ENCODE measurements around the gene CAMK1G. TPM values are rescaled to one million over a fixed set of nuclear protein-coding genes. Genes with fewer than 3 reads are reported as not detected.
A peak's percentile ranks its signal among the peaks of the same experiment; 100 is the strongest.

The CAMK1G gene
- polyA plus RNA-seq, 1 of the 3 experiments (the other 2 are of a cell fraction), result 15.1 TPM

GRCh38 chr1:209634005-209634737 is 50.7 kb downstream of the CAMK1G start:
- H2AFZ ChIP-seq (ENCODE audit: low read depth), result no peak overlapping the region
- no peaks in the 10 kb centered on the region for H3K9me2 ChIP-seq
- peak overlapping the region in 1 of 2 experiments; percentile 23; a peak in 1 of 4 replicates for H3K27ac ChIP-seq (ENCODE audit: low read depth in 2 of 2, low read length in 1 of 2)
- ChIA-PET CTCF (interaction anchor here (1.0 to 2.5 kb wide), 4 partner anchors 14 to 65 kb away, joined by 3 to 9 read pairs (median 5); no protein-coding TSS in a partner anchor), POLR2A (no interaction called here)
- H3K4me3 ChIP-seq (ENCODE audit: low read depth in 2 of 2, low read length in 1 of 2), result no peak overlapping the region
- H4K20me1 ChIP-seq (ENCODE audit: insufficient read depth), result no peaks in the 10 kb centered on the region
- no peaks in the 10 kb centered on the region for H3F3A ChIP-seq (replicated peaks; ENCODE audit: insufficient read depth)
- no peak overlapping the region for H3K9ac ChIP-seq
- DNase-seq, result no peak
- no peaks in the 10 kb centered on the region for H3K4me1 ChIP-seq (ENCODE audit: control insufficient read depth in 1 of 2, insufficient read depth in 2 of 2, low read depth in 1 of 2, low read length in 1 of 2)
- no peak for TF ChIP-seq RAD21 (IDR thresholded peaks at IDR 0.05; ENCODE audit: low read length)
- TF ChIP-seq EZH2phosphoT487 (IDR thresholded peaks at IDR 0.05; ENCODE audit: borderline replicate concordance, low read depth), result no peak
- TF ChIP-seq SMC3 (IDR thresholded peaks at IDR 0.05; ENCODE audit: low read depth, low read length), result no peak
- H3K4me2 ChIP-seq, result no peak overlapping the region
- no peaks in the 10 kb centered on the region for H3K79me2 ChIP-seq (ENCODE audit: insufficient read depth)
- no peaks in the 10 kb centered on the region for H3K27me3 ChIP-seq (ENCODE audit: insufficient read depth)
- H3K9me3 ChIP-seq, result no peaks in the 10 kb centered on the region
- WGBS (ENCODE audit: low lambda C conversion rate), result 85% methylated on average over 8 of the region's 20 CpGs
- H3K36me3 ChIP-seq (replicated peaks in 1 of 2; ENCODE audit: control insufficient read depth in 1 of 2, insufficient read depth in 2 of 2, low read length in 1 of 2), result peaks cover 0 to 13% of the 10 kb centered on the region in 2 experiments

- Histone ChIP-seq H3K9me3 (no peaks in the 10 kb centered on the region), H3K27ac (ENCODE audit: low read depth in 2 of 2, low read length in 1 of 2) (no peak overlapping the region), H3K4me2 (no peak overlapping the region), H4K20me1 (ENCODE audit: insufficient read depth) (no peaks in the 10 kb centered on the region), H3K27me3 (ENCODE audit: insufficient read depth) (no peaks in the 10 kb centered on the region), H3K9me2 (no peaks in the 10 kb centered on the region), H3K4me1 (ENCODE audit: control insufficient read depth in 1 of 2, insufficient read depth in 2 of 2, low read depth in 1 of 2, low read length in 1 of 2) (no peaks in the 10 kb centered on the region), H3K79me2 (ENCODE audit: insufficient read depth) (no peaks in the 10 kb centered on the region), H3K9ac (no peak overlapping the region), H3K4me3 (ENCODE audit: low read depth in 2 of 2, low read length in 1 of 2) (no peak overlapping the region), H3F3A (replicated peaks; ENCODE audit: insufficient read depth) (no peaks in the 10 kb centered on the region), H3K36me3 (replicated peaks in 1 of 2; ENCODE audit: control insufficient read depth in 1 of 2, insufficient read depth in 2 of 2, low read length in 1 of 2) (peaks cover 0 to 13% of the 10 kb centered on the region in 2 experiments), H2AFZ (ENCODE audit: low read depth) (no peak overlapping the region)
- WGBS (ENCODE audit: low lambda C conversion rate), result 84% methylated on average over 5 of the region's 5 CpGs
- DNase-seq, result no peak
- TF ChIP-seq GATA2 (CRISPR knock-in tag; IDR thresholded peaks at IDR 0.05) (no peak), FOSL2 (IDR thresholded peaks at IDR 0.05; ENCODE audit: borderline replicate concordance, low read depth) (no peak), FOXJ3 (CRISPR knock-in tag; IDR thresholded peaks at IDR 0.05) (no peak), GABPA (IDR thresholded peaks at IDR 0.05; ENCODE audit: low read depth) (no peak), PBX3 (IDR thresholded peaks at IDR 0.05) (no peak), USF1 (IDR thresholded peaks at IDR 0.05; ENCODE audit: borderline replicate concordance, low read depth) (no peak), REST (IDR thresholded peaks at IDR 0.05; ENCODE audit: low read depth, low read length) (no peak), MXI1 (IDR thresholded peaks at IDR 0.05; ENCODE audit: low read depth, low read length) (no peak)
- ChIA-PET POLR2A (no interaction called here), CTCF (interaction anchor here (1.3 to 2.5 kb wide), 3 partner anchors 8 to 66 kb away, joined by 4 to 9 read pairs (median 6); no protein-coding TSS in a partner anchor)
Observed at GRCh38 chr1:209635850-209636249, 52.3 kb downstream of the CAMK1G start.

Data from SK-N-SH (cell line).